K562 (cell line): ENCODE results near the gene SFT2D2. TPM values are rescaled to one million over a fixed set of nuclear protein-coding genes. Genes with fewer than 3 reads are reported as not detected.
A peak's percentile ranks its signal among the peaks of the same experiment; 100 is the strongest.

Source experiments
- CEBPG ChIP-seq, 3 experiments: fragments of 200-800 bp in 1 of 3; sonication (Bioruptor generic) in 1 of 3; sonication (generic) in 1 of 3; formaldehyde crosslinking in 1 of 3; IDR thresholded peaks in 2 of 3; conservative IDR thresholded peaks in 1 of 3; 2 replicates each; pipeline versions ENCODE4 v1.6.1 to v1.8.0; 2016 to 2022; ENCODE audit warnings: missing compliant biosample characterization in 2 of 3, missing genetic modification characterization in 2 of 3, mild to moderate bottlenecking in 1 of 3, missing genetic modification reagents in 1 of 3
- CSDE1 ChIP-seq, 2 experiments: fragments of 450-650 bp; IDR thresholded peaks; 2 replicates each; pipeline ENCODE4 v1.6.1; 2016; ENCODE audit warnings: mild to moderate bottlenecking in 1 of 2
- ESRRA ChIP-seq: fragments of 450-650 bp; IDR thresholded peaks from 2 replicates; pipeline ENCODE4 v1.6.1; 2014; ENCODE audit warnings: low read depth, mild to moderate bottlenecking, moderate library complexity, borderline replicate concordance
- MTA1 ChIP-seq: fragments of 450-650 bp; IDR thresholded peaks from 2 replicates; pipeline ENCODE4 v1.6.1; 2017; ENCODE audit warnings: borderline replicate concordance
- MXI1 ChIP-seq: IDR thresholded peaks from 2 replicates; pipeline ENCODE4 v1.6.1; 2011; ENCODE audit warnings: low read depth, mild to moderate bottlenecking, improper control_type of control experiment, low read length
- NELFE ChIP-seq: IDR thresholded peaks from 2 replicates; pipeline ENCODE4 v1.6.1; 2011; ENCODE audit warnings: mild to moderate bottlenecking; ENCODE audit not compliant: insufficient read depth, insufficient read length
- NR4A1 ChIP-seq, 2 experiments: fragments of 250-450 bp in 1 of 2; fragments of 450-650 bp in 1 of 2; sonication (Bioruptor Pico) in 1 of 2; IDR thresholded peaks; 2 replicates each; pipeline versions ENCODE4 v1.4.0 to v1.6.1; 2016 to 2020; ENCODE audit warnings: mild to moderate bottlenecking in 2 of 2, missing compliant biosample characterization in 1 of 2, missing genetic modification characterization in 1 of 2, moderate library complexity in 1 of 2
- SMARCB1 ChIP-seq: IDR thresholded peaks from 2 replicates; pipeline ENCODE4 v1.6.1; 2011; ENCODE audit warnings: improper control_type of control experiment, low read depth; ENCODE audit not compliant: insufficient read length
- UBTF ChIP-seq, 2 experiments: IDR thresholded peaks; 2 replicates each; pipeline ENCODE4 v1.6.1; 2012; ENCODE audit warnings: improper control_type of control experiment in 2 of 2, low read depth in 2 of 2, low read length in 2 of 2, borderline replicate concordance in 1 of 2
- ZC3H11A ChIP-seq: IDR thresholded peaks from 2 replicates; pipeline ENCODE4 v1.6.1; 2012; ENCODE audit warnings: low read depth, low read length, improper control_type of control experiment
- ZKSCAN8 ChIP-seq: fragments of 200-800 bp; sonication (Bioruptor generic); IDR thresholded peaks from 2 replicates; pipeline ENCODE4 v1.6.1; 2016; ENCODE audit warnings: missing genetic modification characterization, missing compliant biosample characterization
- ZNF217 ChIP-seq: sonication (generic); formaldehyde crosslinking; IDR thresholded peaks from 2 replicates; pipeline ENCODE4 v1.8.0; 2022; ENCODE audit warnings: mild to moderate bottlenecking, missing genetic modification reagents
- ZNF253 ChIP-seq: fragments of 250-450 bp; sonication (Bioruptor Pico); conservative IDR thresholded peaks from 2 replicates; pipeline ENCODE4 v1.6.1; 2021; ENCODE audit warnings: mild to moderate bottlenecking
- ZNF280B ChIP-seq: fragments of 250-450 bp; sonication (Bioruptor Pico); IDR thresholded peaks from 2 replicates; pipeline ENCODE4 v1.5.1; 2021; ENCODE audit warnings: mild to moderate bottlenecking
- ZNF584 ChIP-seq: fragments of 200-800 bp; sonication (Bioruptor generic); IDR thresholded peaks from 2 replicates; pipeline ENCODE4 v1.6.1; 2016; ENCODE audit warnings: low read depth, mild to moderate bottlenecking, missing genetic modification characterization, missing compliant biosample characterization
- ZNF740 ChIP-seq, 3 experiments: fragments of 200-800 bp in 1 of 3; sonication (Bioruptor generic) in 1 of 3; sonication (generic) in 1 of 3; formaldehyde crosslinking in 1 of 3; IDR thresholded peaks; 2 replicates each; pipeline versions ENCODE4 v1.6.1 to v1.8.0; 2016 to 2022; ENCODE audit warnings: mild to moderate bottlenecking in 2 of 3, missing compliant biosample characterization in 2 of 3, missing genetic modification characterization in 2 of 3, missing genetic modification reagents in 1 of 3
- ZNF766 ChIP-seq: fragments of 200-800 bp; sonication (Bioruptor generic); conservative IDR thresholded peaks from 2 replicates; pipeline ENCODE4 v1.6.1; 2016; ENCODE audit warnings: missing genetic modification characterization, missing compliant biosample characterization
- ZSCAN29 ChIP-seq: fragments of 450-650 bp; IDR thresholded peaks from 2 replicates; pipeline ENCODE4 v1.6.1; 2017
- polyA plus RNA-seq, 8 experiments: library from polyadenylated mRNA; depleted of rRNA in 4 of 8; stranded (reverse) in 5 of 8; unstranded in 3 of 8; fragments of >200 nt; fragmentation: Nextera tagmentation in 2 of 8; fragmentation: Illumina TruSeq in 1 of 8; extraction: Ambion mirVana in 2 of 8; extraction: Trizol in 1 of 8; gene quantifications; 2 replicates each; pipeline versions ENCODE4 v1.2.1 to v1.2.3, GENCODE V29; 2011 to 2014; ENCODE audit warnings: inconsistent platforms in 1 of 8, missing spikeins in 1 of 8
- total RNA-seq, 7 experiments: library from RNA; depleted of rRNA in 6 of 7; stranded (reverse); fragments of >200 nt in 6 of 7; fragmentation: Illumina TruSeq in 2 of 7; extraction: Trizol in 2 of 7; gene quantifications; 2 replicates each; pipeline versions ENCODE4 v1.2.1 to v1.2.3, GENCODE V29; 2011 to 2021; ENCODE audit warnings: low replicate concordance in 1 of 7

Gene SFT2D2
- total and polyA plus RNA-seq, 9 of the 15 experiments (the other 6 are each of a cell fraction or from before 2014, with no cell fraction given) = 3.4 to 50.1 (median 21.6) TPM

GRCh38 chr1:168288311-168289052 lies 62.7 kb downstream of the SFT2D2 start (continued):
- TF ChIP-seq UBTF (IDR thresholded peaks at IDR 0.05; ENCODE audit: borderline replicate concordance in 1 of 2, low read depth in 2 of 2, low read length in 2 of 2) (no peak), CEBPG (CRISPR knock-in tag; IDR thresholded peaks at IDR 0.05) (peak; percentile 90), CEBPG (tag; conservative IDR thresholded peaks at IDR 0.05 in 1 of 2, IDR thresholded peaks at IDR 0.05 in 1 of 2) (peak; percentile 96 to 98), SMARCB1 (no peak), ZNF584 (CRISPR knock-in tag) (peak; percentile 85), CSDE1 (IDR thresholded peaks at IDR 0.05) (no peak), NELFE (no peak), ZSCAN29 (no peak), ZNF766 (CRISPR knock-in tag) (0 out of 2 replicates have a peak, but pooled peaks have one; percentile 57), ZKSCAN8 (peak; percentile 60; the same call in 1 of the 2 replicates), ZNF280B (no peak), ESRRA (peak; percentile 96; the same call in 1 of the 2 replicates), ZNF740 (CRISPR knock-in tag; IDR thresholded peaks at IDR 0.05) (no peak), ZNF740 (tag; IDR thresholded peaks at IDR 0.05) (no peak), ZNF253 (CRISPR knock-in tag) (no peak), ZNF217 (CRISPR knock-in tag) (no peak), ZC3H11A (no peak), NR4A1 (CRISPR knock-in tag; IDR thresholded peaks at IDR 0.05) (no peak), NR4A1 (tag; IDR thresholded peaks at IDR 0.05) (no peak; the same call in 1 of the 2 replicates), MTA1 (no peak; the same call in 1 of the 2 replicates), MXI1 (no peak)
